ENCODE data around the gene NRP1.
A peak's percentile ranks its signal among the peaks of the same experiment; 100 is the strongest.

NRP1 gene

GRCh38 chr10:33217854-33218253, 116.6 kb downstream of the NRP1 start:
- Histone ChIP-seq H3K27me3 (ENCODE audit: low read depth, low read length) (no peaks in the 10 kb centered on the region), H3K36me3 (ENCODE audit: control insufficient read depth in 1 of 2, insufficient read depth in 2 of 2, low read length in 2 of 2) (peaks cover 36 to 43% of the 10 kb centered on the region in 2 donors), H3K4me1 (ENCODE audit: control insufficient read depth in 1 of 2, insufficient read depth in 2 of 2, low read length in 2 of 2) (no peaks in the 10 kb centered on the region), H3K9me3 (ENCODE audit: control insufficient read depth in 1 of 2, low read length in 2 of 2) (no peaks in the 10 kb centered on the region), H3K27ac (ENCODE audit: low read length) (no peak overlapping the region), H3K4me3 (ENCODE audit: low read depth in 1 of 2, low read length in 2 of 2) (no peak overlapping the region)

GRCh38 chr10:33216661-33217427, 117.6 kb downstream of the NRP1 start:
- H3K9me3 ChIP-seq (ENCODE audit: control insufficient read depth in 1 of 2, low read length in 2 of 2) = no peaks in the 10 kb centered on the region
- no peak overlapping the region for H3K27ac ChIP-seq (ENCODE audit: low read length)
- H3K27me3 ChIP-seq (ENCODE audit: low read depth, low read length) = no peaks in the 10 kb centered on the region
- no peaks in the 10 kb centered on the region for H3K4me1 ChIP-seq (ENCODE audit: control insufficient read depth in 1 of 2, insufficient read depth in 2 of 2, low read length in 2 of 2)
- peaks cover 36 to 41% of the 10 kb centered on the region in 2 donors for H3K36me3 ChIP-seq (ENCODE audit: control insufficient read depth in 1 of 2, insufficient read depth in 2 of 2, low read length in 2 of 2)
- no peak overlapping the region for H3K4me3 ChIP-seq (ENCODE audit: low read depth in 1 of 2, low read length in 2 of 2)

- H3K4me1 ChIP-seq (ENCODE audit: control insufficient read depth in 1 of 2, insufficient read depth in 2 of 2, low read length in 2 of 2) = no peaks in the 10 kb centered on the region
- no peak overlapping the region for H3K27ac ChIP-seq (ENCODE audit: low read length)
- H3K9me3 ChIP-seq (ENCODE audit: control insufficient read depth in 1 of 2, low read length in 2 of 2) = no peaks in the 10 kb centered on the region
- H3K36me3 ChIP-seq (ENCODE audit: control insufficient read depth in 1 of 2, insufficient read depth in 2 of 2, low read length in 2 of 2) = peaks cover 32 to 36% of the 10 kb centered on the region in 2 donors
- H3K27me3 ChIP-seq (ENCODE audit: low read depth, low read length) = no peaks in the 10 kb centered on the region
- no peak overlapping the region for H3K4me3 ChIP-seq (ENCODE audit: low read depth in 1 of 2, low read length in 2 of 2)
Measured at GRCh38 chr10:33215635-33216034, 118.8 kb downstream of the NRP1 start.

- no peaks in the 10 kb centered on the region for H3K27me3 ChIP-seq (ENCODE audit: low read depth, low read length)
- no peaks in the 10 kb centered on the region for H3K4me1 ChIP-seq (ENCODE audit: control insufficient read depth in 1 of 2, insufficient read depth in 2 of 2, low read length in 2 of 2)
- H3K36me3 ChIP-seq (ENCODE audit: control insufficient read depth in 1 of 2, insufficient read depth in 2 of 2, low read length in 2 of 2) = peaks cover 32 to 38% of the 10 kb centered on the region in 2 donors
- no peaks in the 10 kb centered on the region for H3K9me3 ChIP-seq (ENCODE audit: control insufficient read depth in 1 of 2, low read length in 2 of 2)
- no peak overlapping the region for H3K4me3 ChIP-seq (ENCODE audit: low read depth in 1 of 2, low read length in 2 of 2)
- H3K27ac ChIP-seq (ENCODE audit: low read length) = no peak overlapping the region
Measured at GRCh38 chr10:33215154-33215553, 119.3 kb downstream of the NRP1 start.

- H3K27ac ChIP-seq (ENCODE audit: low read length) = no peak overlapping the region
Measured at GRCh38 chr10:33214174-33214573, 120.3 kb downstream of the NRP1 start.

GRCh38 chr10:33212061-33212748, 122.3 kb downstream of the NRP1 start:
- Histone ChIP-seq H3K27ac (ENCODE audit: low read length) (peak overlapping the region; percentile 40), H3K4me3 (ENCODE audit: low read depth in 1 of 2, low read length in 2 of 2) (no peak overlapping the region)

More at GRCh38 chr10:33214174-33214573, 120.3 kb downstream of the NRP1 start:
- peaks cover 32 to 36% of the 10 kb centered on the region in 2 donors for H3K36me3 ChIP-seq (ENCODE audit: control insufficient read depth in 1 of 2, insufficient read depth in 2 of 2, low read length in 2 of 2)
- no peaks in the 10 kb centered on the region for H3K27me3 ChIP-seq (ENCODE audit: low read depth, low read length)
- no peaks in the 10 kb centered on the region for H3K4me1 ChIP-seq (ENCODE audit: control insufficient read depth in 1 of 2, insufficient read depth in 2 of 2, low read length in 2 of 2)
- H3K4me3 ChIP-seq (ENCODE audit: low read depth in 1 of 2, low read length in 2 of 2) = no peak overlapping the region
- H3K9me3 ChIP-seq (ENCODE audit: control insufficient read depth in 1 of 2, low read length in 2 of 2) = no peaks in the 10 kb centered on the region

GRCh38 chr10:33211106-33211878, 123.2 kb downstream of the NRP1 start:
- peak overlapping the region in 1 of 2 donors; percentile 35 for H3K4me3 ChIP-seq (ENCODE audit: low read depth in 1 of 2, low read length in 2 of 2)
- H3K36me3 ChIP-seq (ENCODE audit: control insufficient read depth in 1 of 2, insufficient read depth in 2 of 2, low read length in 2 of 2) = peaks cover 37 to 41% of the 10 kb centered on the region in 2 donors
- H3K27ac ChIP-seq (ENCODE audit: low read length) = peak overlapping the region; percentile 40
- H3K9me3 ChIP-seq (ENCODE audit: control insufficient read depth in 1 of 2, low read length in 2 of 2) = no peaks in the 10 kb centered on the region
- H3K27me3 ChIP-seq (ENCODE audit: low read depth, low read length) = no peaks in the 10 kb centered on the region
- H3K4me1 ChIP-seq (ENCODE audit: control insufficient read depth in 1 of 2, insufficient read depth in 2 of 2, low read length in 2 of 2) = no peaks in the 10 kb centered on the region

More at GRCh38 chr10:33212061-33212748, 122.3 kb downstream of the NRP1 start:
- peaks cover 32 to 34% of the 10 kb centered on the region in 2 donors for H3K36me3 ChIP-seq (ENCODE audit: control insufficient read depth in 1 of 2, insufficient read depth in 2 of 2, low read length in 2 of 2)
- no peaks in the 10 kb centered on the region for H3K4me1 ChIP-seq (ENCODE audit: control insufficient read depth in 1 of 2, insufficient read depth in 2 of 2, low read length in 2 of 2)
- H3K9me3 ChIP-seq (ENCODE audit: control insufficient read depth in 1 of 2, low read length in 2 of 2) = no peaks in the 10 kb centered on the region
- H3K27me3 ChIP-seq (ENCODE audit: low read depth, low read length) = no peaks in the 10 kb centered on the region

GRCh38 chr10:33209802-33210201, 124.7 kb downstream of the NRP1 start:
- Histone ChIP-seq H3K4me1 (ENCODE audit: control insufficient read depth in 1 of 2, insufficient read depth in 2 of 2, low read length in 2 of 2) (no peaks in the 10 kb centered on the region), H3K36me3 (ENCODE audit: control insufficient read depth in 1 of 2, insufficient read depth in 2 of 2, low read length in 2 of 2) (peaks cover 33 to 43% of the 10 kb centered on the region in 2 donors), H3K4me3 (ENCODE audit: low read depth in 1 of 2, low read length in 2 of 2) (no peak overlapping the region), H3K9me3 (ENCODE audit: control insufficient read depth in 1 of 2, low read length in 2 of 2) (no peaks in the 10 kb centered on the region), H3K27ac (ENCODE audit: low read length) (no peak overlapping the region), H3K27me3 (ENCODE audit: low read depth, low read length) (no peaks in the 10 kb centered on the region)

- peaks cover 21 to 34% of the 10 kb centered on the region in 2 donors for H3K36me3 ChIP-seq (ENCODE audit: control insufficient read depth in 1 of 2, insufficient read depth in 2 of 2, low read length in 2 of 2)
- H3K4me3 ChIP-seq (ENCODE audit: low read depth in 1 of 2, low read length in 2 of 2) = no peak overlapping the region
- no peaks in the 10 kb centered on the region for H3K27me3 ChIP-seq (ENCODE audit: low read depth, low read length)
- no peaks in the 10 kb centered on the region for H3K9me3 ChIP-seq (ENCODE audit: control insufficient read depth in 1 of 2, low read length in 2 of 2)
- no peak overlapping the region for H3K27ac ChIP-seq (ENCODE audit: low read length)
- no peaks in the 10 kb centered on the region for H3K4me1 ChIP-seq (ENCODE audit: control insufficient read depth in 1 of 2, insufficient read depth in 2 of 2, low read length in 2 of 2)
Measured at GRCh38 chr10:33208166-33208565, 126.3 kb downstream of the NRP1 start.

- Histone ChIP-seq H3K27me3 (ENCODE audit: low read depth, low read length) (no peaks in the 10 kb centered on the region), H3K27ac (ENCODE audit: low read length) (no peak overlapping the region), H3K4me3 (ENCODE audit: low read depth in 1 of 2, low read length in 2 of 2) (no peak overlapping the region), H3K36me3 (ENCODE audit: control insufficient read depth in 1 of 2, insufficient read depth in 2 of 2, low read length in 2 of 2) (peaks cover 24 to 43% of the 10 kb centered on the region in 2 donors), H3K9me3 (ENCODE audit: control insufficient read depth in 1 of 2, low read length in 2 of 2) (no peaks in the 10 kb centered on the region), H3K4me1 (ENCODE audit: control insufficient read depth in 1 of 2, insufficient read depth in 2 of 2, low read length in 2 of 2) (no peaks in the 10 kb centered on the region)
Measured at GRCh38 chr10:33204031-33204430, 130.4 kb downstream of the NRP1 start.

- H3K4me3 ChIP-seq (ENCODE audit: low read depth in 1 of 2, low read length in 2 of 2) = no peak overlapping the region
- H3K36me3 ChIP-seq (ENCODE audit: control insufficient read depth in 1 of 2, insufficient read depth in 2 of 2, low read length in 2 of 2) = peaks cover 19 to 36% of the 10 kb centered on the region in 2 donors
- peaks cover 0 to 13% of the 10 kb centered on the region in 2 donors for H3K4me1 ChIP-seq (ENCODE audit: control insufficient read depth in 1 of 2, insufficient read depth in 2 of 2, low read length in 2 of 2)
- no peaks in the 10 kb centered on the region for H3K9me3 ChIP-seq (ENCODE audit: control insufficient read depth in 1 of 2, low read length in 2 of 2)
- H3K27ac ChIP-seq (ENCODE audit: low read length) = no peak overlapping the region
- no peaks in the 10 kb centered on the region for H3K27me3 ChIP-seq (ENCODE audit: low read depth, low read length)
Measured at GRCh38 chr10:33201971-33202370, 132.5 kb downstream of the NRP1 start.

All from muscle layer of duodenum (tissue), 2 donors.